WTC11 (cell line): ENCODE measurements around the gene KCNIP3.
"Not testable (repeated sequence)": the region's sequence is repeated elsewhere in the genome, so short reads cannot be mapped to it uniquely, and the experiment has no call there.

Experiments
- ATF3 ChIP-seq: sonication (generic); formaldehyde crosslinking; conservative IDR thresholded peaks from 2 replicates; pipeline ENCODE4 v1.8.1; 2022; ENCODE audit warnings: mild to moderate bottlenecking, missing genetic modification reagents
- CTCF ChIP-seq: fragments of 200-600 bp; IDR thresholded peaks from 2 replicates; pipeline ENCODE4 v1.8.0; 2022; ENCODE audit warnings: antibody characterized with exemption
- NFATC4 ChIP-seq: fragments of 250-450 bp; sonication (Bioruptor Pico); IDR thresholded peaks from 2 replicates; pipeline ENCODE4 v1.9.0; 2021; ENCODE audit warnings: mild to moderate bottlenecking
- SMAD3 ChIP-seq: sonication (generic); formaldehyde crosslinking; IDR thresholded peaks from 2 replicates; pipeline ENCODE4 v1.8.0; 2022; ENCODE audit warnings: missing genetic modification reagents, mild to moderate bottlenecking, borderline replicate concordance
- TP53 ChIP-seq: sonication (generic); formaldehyde crosslinking; IDR thresholded peaks from 2 replicates; pipeline ENCODE4 v1.8.1; 2023; ENCODE audit warnings: mild to moderate bottlenecking, missing genetic modification reagents
- USF2 ChIP-seq: sonication (generic); formaldehyde crosslinking; IDR thresholded peaks from 2 replicates; pipeline ENCODE4 v1.8.1; 2023; ENCODE audit warnings: mild to moderate bottlenecking, missing genetic modification reagents, moderate library complexity
- ZNF121 ChIP-seq: sonication (generic); formaldehyde crosslinking; IDR thresholded peaks from 2 replicates; pipeline ENCODE4 v1.8.0; 2023; ENCODE audit warnings: missing genetic modification reagents
- TF ChIP-seq, protein P1 (sequence below): sonication (generic); formaldehyde crosslinking; IDR thresholded peaks from 2 replicates; pipeline ENCODE4 v1.8.0; 2022; ENCODE audit warnings: mild to moderate bottlenecking, missing genetic modification reagents
- TF ChIP-seq, protein P2 (sequence below): sonication (generic); formaldehyde crosslinking; IDR thresholded peaks from 2 replicates; pipeline ENCODE4 v1.8.0; 2022; ENCODE audit warnings: mild to moderate bottlenecking, missing genetic modification reagents
- TF ChIP-seq, protein P3 (sequence below): sonication (generic); formaldehyde crosslinking; IDR thresholded peaks from 2 replicates; pipeline ENCODE4 v1.8.1; 2022; ENCODE audit warnings: low read depth, mild to moderate bottlenecking, moderate library complexity, missing genetic modification reagents, borderline replicate concordance

- TF ChIP-seq, protein P1, sequence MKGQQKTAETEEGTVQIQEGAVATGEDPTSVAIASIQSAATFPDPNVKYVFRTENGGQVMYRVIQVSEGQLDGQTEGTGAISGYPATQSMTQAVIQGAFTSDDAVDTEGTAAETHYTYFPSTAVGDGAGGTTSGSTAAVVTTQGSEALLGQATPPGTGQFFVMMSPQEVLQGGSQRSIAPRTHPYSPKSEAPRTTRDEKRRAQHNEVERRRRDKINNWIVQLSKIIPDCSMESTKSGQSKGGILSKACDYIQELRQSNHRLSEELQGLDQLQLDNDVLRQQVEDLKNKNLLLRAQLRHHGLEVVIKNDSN, result peak; percentile 44; the same call in 1 of the 2 replicates
- TF ChIP-seq, protein P2, sequence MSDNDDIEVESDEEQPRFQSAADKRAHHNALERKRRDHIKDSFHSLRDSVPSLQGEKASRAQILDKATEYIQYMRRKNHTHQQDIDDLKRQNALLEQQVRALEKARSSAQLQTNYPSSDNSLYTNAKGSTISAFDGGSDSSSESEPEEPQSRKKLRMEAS (CRISPR knock-in tag), result not testable (repeated sequence)
- not testable (repeated sequence) for TF ChIP-seq USF2 (CRISPR knock-in tag); TP53 (CRISPR knock-in tag); SMAD3 (CRISPR knock-in tag); ATF3 (CRISPR knock-in tag); ZNF121; NFATC4 (CRISPR knock-in tag); CTCF
- TF ChIP-seq, protein P3, sequence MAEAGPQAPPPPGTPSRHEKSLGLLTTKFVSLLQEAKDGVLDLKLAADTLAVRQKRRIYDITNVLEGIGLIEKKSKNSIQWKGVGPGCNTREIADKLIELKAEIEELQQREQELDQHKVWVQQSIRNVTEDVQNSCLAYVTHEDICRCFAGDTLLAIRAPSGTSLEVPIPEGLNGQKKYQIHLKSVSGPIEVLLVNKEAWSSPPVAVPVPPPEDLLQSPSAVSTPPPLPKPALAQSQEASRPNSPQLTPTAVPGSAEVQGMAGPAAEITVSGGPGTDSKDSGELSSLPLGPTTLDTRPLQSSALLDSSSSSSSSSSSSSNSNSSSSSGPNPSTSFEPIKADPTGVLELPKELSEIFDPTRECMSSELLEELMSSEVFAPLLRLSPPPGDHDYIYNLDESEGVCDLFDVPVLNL, result not testable (repeated sequence)
Observed at GRCh38 chr2:95404676-95405075, 107.5 kb downstream of the KCNIP3 start.
